ENCODE results near the gene TMEM175. TPM values are rescaled to one million over a fixed set of nuclear protein-coding genes. Genes with fewer than 3 reads are reported as not detected.
A peak's percentile ranks its signal among the peaks of the same experiment; 100 is the strongest.
"Not testable (repeated sequence)": the region's sequence is repeated elsewhere in the genome, so short reads cannot be mapped to it uniquely, and the experiment has no call there.

Gene TMEM175
- total and polyA plus RNA-seq, 4 donors: 17.4 to 81.3 (median 30.6) TPM

DNA sequence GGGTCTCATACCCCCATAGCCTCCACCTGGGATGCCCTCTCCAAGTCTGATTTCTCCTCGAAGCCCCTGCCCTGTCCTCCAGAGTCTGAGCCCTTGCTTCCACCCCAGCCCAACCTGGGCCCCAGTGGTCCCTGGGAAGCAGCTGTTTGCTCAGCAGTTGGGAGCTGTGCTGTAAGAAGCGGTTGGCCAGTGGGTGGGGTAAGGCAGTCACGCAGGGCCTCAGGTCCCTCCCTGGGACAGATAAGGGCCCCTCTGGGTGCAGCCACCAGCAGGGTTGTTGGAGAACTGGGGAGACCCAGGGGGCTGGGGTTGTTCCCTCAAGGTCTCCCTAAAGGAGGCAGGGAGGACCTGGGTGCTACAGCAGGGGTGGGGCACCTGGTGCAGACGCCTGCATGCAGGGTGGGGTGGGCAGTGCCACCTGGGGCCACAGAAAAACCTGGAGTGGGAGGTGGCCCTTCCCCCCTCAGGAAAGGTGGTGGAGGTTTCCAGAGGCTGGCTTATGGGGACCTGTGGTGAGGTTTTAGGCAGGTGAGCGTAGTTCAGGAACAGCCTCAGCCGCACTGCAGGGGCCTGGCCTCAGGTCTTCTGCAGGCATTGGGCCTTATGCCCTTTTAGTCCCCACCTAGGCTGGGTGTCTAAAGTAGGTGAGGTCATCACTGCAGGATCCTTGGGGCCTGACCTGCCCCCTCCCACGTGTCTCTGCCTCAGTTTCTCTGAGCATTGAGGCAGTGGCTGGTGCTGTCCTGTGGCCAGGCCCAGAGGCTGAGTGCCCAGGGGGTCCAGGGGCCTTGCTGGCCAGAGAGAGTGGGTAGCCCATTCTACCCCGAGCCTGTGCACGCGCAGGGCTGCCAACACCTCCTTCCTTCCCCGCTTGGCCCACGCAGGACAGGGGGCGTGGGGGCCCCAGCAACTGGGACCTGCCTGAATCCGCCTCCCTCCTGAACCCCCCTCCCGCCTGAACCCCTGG is 64.1 kb downstream of the TMEM175 start:
- ATAC-seq (ENCODE audit: low FRiP score) (no peak), DNase-seq (no peak)
- Histone ChIP-seq H3K4me1 (ENCODE audit: control insufficient read depth in 1 of 2, insufficient read depth in 2 of 2, low read length in 2 of 2) (no peaks in the 10 kb centered on the region), H3K27ac (ENCODE audit: low read depth in 1 of 2, low read length in 2 of 2) (no peak overlapping the region), H3K27me3 (ENCODE audit: control insufficient read depth in 1 of 2, insufficient read depth in 2 of 2, low read length in 1 of 2) (no peaks in the 10 kb centered on the region), H3K9me3 (ENCODE audit: control insufficient read depth, low read length) (no peaks in the 10 kb centered on the region), H3K4me3 (ENCODE audit: low read length in 2 of 2) (no peak overlapping the region), H3K36me3 (ENCODE audit: control insufficient read depth in 1 of 2, insufficient read depth in 2 of 2, low read length in 1 of 2) (no peaks in the 10 kb centered on the region)
- intact Hi-C loops (cut with DNase I): no loop called here
- WGBS, 2 donors: 74 to 77% methylated on average over 14 to 15 of the region's 15 CpGs

DNA sequence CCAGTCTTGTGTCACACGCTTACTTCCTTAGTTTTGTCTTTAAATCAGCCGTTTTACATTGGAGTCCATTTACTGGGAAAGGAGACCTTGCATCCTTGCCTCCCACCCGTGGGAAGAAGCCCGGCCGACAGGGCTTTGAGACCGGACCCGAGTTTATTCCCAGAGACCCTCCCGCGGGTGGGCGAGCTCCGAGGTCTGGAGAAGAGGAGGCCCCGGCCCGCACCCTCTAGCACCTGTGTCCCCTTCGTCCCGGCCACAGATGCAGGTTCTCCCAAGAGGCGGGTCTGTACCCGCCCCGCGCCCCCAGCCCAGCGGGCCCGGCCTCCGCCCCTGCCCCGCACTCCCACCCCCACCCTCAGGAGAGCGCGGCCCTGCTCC is 64.7 kb downstream of the TMEM175 start:
- Histone ChIP-seq H3K27ac (ENCODE audit: low read depth in 1 of 2, low read length in 2 of 2) (no peak overlapping the region), H3K4me3 (ENCODE audit: low read length in 2 of 2) (peak overlapping the region in 1 of 2 donors; percentile 5), H3K27me3 (ENCODE audit: control insufficient read depth in 1 of 2, insufficient read depth in 2 of 2, low read length in 1 of 2) (no peaks in the 10 kb centered on the region), H3K9me3 (ENCODE audit: control insufficient read depth, low read length) (no peaks in the 10 kb centered on the region), H3K36me3 (ENCODE audit: control insufficient read depth in 1 of 2, insufficient read depth in 2 of 2, low read length in 1 of 2) (no peaks in the 10 kb centered on the region), H3K4me1 (ENCODE audit: control insufficient read depth in 1 of 2, insufficient read depth in 2 of 2, low read length in 2 of 2) (no peaks in the 10 kb centered on the region)
- no peak for DNase-seq
- ATAC-seq (ENCODE audit: low FRiP score): no peak
- intact Hi-C loops (cut with DNase I): no loop called here
- WGBS, 2 donors: 4 to 5% methylated on average over 23 to 25 of the region's 25 CpGs

DNA sequence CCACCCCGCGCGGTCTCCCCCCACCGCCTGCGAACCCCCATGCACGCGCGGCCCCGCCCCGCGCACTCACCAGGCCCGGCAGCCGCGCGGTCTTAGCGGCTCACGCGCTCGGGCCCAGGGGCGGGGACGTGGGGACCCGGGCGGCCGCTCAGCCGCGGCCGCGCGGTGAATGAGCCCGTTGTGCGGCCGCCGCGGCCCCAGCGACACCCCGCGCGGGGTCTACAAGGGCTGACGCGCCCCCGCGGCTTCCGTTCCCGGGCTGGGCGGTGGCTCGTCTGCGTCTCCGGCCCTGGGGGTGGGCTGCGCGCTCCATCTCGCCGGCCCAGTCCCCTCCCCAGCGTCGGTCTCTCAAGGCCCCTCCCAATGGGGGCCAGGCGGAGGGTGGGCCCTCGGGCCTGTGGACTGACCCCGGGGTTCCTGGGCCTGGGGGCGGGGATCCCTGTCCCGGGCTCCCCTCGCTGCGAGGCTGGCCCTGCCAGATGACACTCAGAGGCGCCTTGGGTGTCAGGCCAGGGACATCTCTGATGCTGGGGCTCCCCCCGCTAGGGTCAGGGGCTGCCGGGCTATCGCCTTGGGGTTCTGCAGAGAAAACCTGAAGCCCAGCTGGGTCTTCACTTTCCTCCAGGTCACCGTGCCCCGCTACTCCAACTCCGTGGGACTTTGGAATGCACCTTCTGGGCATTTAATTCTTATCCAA is 65.3 kb downstream of the TMEM175 start:
- DNase-seq (no peak), ATAC-seq (ENCODE audit: low FRiP score) (no peak)
- Histone ChIP-seq H3K4me1 (ENCODE audit: control insufficient read depth in 1 of 2, insufficient read depth in 2 of 2, low read length in 2 of 2) (no peaks in the 10 kb centered on the region), H3K27ac (ENCODE audit: low read depth in 1 of 2, low read length in 2 of 2) (no peak overlapping the region), H3K4me3 (ENCODE audit: low read length in 2 of 2) (peak overlapping the region in 1 of 2 donors; percentile 5), H3K27me3 (ENCODE audit: control insufficient read depth in 1 of 2, insufficient read depth in 2 of 2, low read length in 1 of 2) (no peaks in the 10 kb centered on the region), H3K9me3 (ENCODE audit: control insufficient read depth, low read length) (no peaks in the 10 kb centered on the region), H3K36me3 (ENCODE audit: control insufficient read depth in 1 of 2, insufficient read depth in 2 of 2, low read length in 1 of 2) (no peaks in the 10 kb centered on the region)
- intact Hi-C loops (cut with DNase I): no loop called here
- 2% methylated on average over 62 to 68 of the region's 68 CpGs for WGBS, 2 donors

DNA sequence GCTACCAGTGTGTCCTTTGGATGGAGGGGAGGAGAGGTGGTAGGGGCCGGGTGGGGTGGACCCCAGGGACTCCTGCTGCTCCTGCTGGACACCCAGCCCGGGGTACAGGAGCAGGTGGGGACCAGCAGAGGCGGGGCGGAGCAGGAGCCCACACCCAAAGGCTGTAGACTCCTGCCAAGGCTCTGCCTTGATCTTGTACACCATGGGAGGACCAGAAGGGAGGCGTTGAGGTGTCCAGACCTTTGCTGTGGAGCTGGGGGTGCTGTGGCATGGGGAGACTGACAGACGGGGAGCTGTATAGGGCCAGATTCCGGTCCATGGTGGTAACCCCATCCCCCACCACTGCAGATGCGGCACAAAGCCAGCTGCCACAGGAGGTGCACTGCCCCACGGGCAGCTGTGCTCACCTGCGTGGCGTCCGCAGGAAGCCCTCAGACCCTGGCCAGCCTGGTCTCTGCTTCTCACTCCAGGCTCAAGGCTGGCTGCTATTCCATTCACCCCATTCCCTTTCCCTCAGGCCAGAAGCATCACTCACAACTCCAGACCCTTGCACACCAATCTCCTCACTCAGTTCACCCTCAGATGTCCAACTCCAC is 65.9 kb downstream of the TMEM175 start:
- no peaks in the 10 kb centered on the region for H3K27me3 ChIP-seq (ENCODE audit: control insufficient read depth in 1 of 2, insufficient read depth in 2 of 2, low read length in 1 of 2)
- H3K9me3 ChIP-seq (ENCODE audit: control insufficient read depth, low read length): no peaks in the 10 kb centered on the region
- H3K27ac ChIP-seq (ENCODE audit: low read depth in 1 of 2, low read length in 2 of 2): no peak overlapping the region
- intact Hi-C loops (cut with DNase I): no loop called here
- H3K36me3 ChIP-seq (ENCODE audit: control insufficient read depth in 1 of 2, insufficient read depth in 2 of 2, low read length in 1 of 2): no peaks in the 10 kb centered on the region
- no peak for ATAC-seq (ENCODE audit: low FRiP score)
- no peak overlapping the region for H3K4me3 ChIP-seq (ENCODE audit: low read length in 2 of 2)
- 41 to 49% methylated on average over 12 of the region's 12 CpGs for WGBS, 2 donors
- no peaks in the 10 kb centered on the region for H3K4me1 ChIP-seq (ENCODE audit: control insufficient read depth in 1 of 2, insufficient read depth in 2 of 2, low read length in 2 of 2)
- DNase-seq: no peak

DNA sequence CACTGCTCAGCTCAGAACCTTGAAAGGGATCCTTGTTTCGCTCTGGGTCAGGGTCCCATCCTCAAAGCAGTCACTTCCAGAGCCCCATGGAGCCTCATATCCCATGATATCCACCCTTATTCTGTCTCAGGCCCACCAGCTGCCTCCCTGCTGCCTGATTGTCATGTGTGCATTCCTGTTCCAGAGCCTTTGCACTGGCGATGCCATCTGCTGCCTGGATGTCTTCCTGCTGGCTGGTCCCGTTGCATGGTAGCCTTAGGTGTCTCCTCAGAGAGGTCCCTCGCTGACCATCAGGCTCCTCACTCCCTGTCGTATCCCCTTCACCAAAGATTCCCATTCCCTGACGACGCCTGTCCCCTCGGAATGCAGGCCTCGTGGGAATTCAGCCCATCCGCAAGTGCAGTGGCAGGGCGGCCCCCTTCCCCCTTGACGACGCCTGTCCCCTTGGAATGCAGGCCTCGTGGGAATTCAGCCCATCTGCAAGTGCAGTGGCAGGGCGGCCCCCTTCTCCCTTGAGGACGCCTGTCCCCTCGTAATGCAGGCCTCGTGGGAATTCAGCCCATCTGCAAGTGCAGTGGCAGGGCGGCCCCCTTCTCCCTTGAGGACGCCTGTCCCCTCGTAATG is 67.1 kb downstream of the TMEM175 start:
- H3K27me3 ChIP-seq (ENCODE audit: control insufficient read depth in 1 of 2, insufficient read depth in 2 of 2, low read length in 1 of 2); H3K36me3 ChIP-seq (ENCODE audit: control insufficient read depth in 1 of 2, insufficient read depth in 2 of 2, low read length in 1 of 2); H3K4me1 ChIP-seq (ENCODE audit: control insufficient read depth in 1 of 2, insufficient read depth in 2 of 2, low read length in 2 of 2); H3K9me3 ChIP-seq (ENCODE audit: control insufficient read depth, low read length); H3K4me3 ChIP-seq (ENCODE audit: low read length in 2 of 2); intact Hi-C loops (cut with DNase I); H3K27ac ChIP-seq (ENCODE audit: low read depth in 1 of 2, low read length in 2 of 2); ATAC-seq (ENCODE audit: low FRiP score); DNase-seq: not testable (repeated sequence)
- WGBS, 2 donors: 26 to 32% methylated on average over 14 to 18 of the region's 21 CpGs

DNA sequence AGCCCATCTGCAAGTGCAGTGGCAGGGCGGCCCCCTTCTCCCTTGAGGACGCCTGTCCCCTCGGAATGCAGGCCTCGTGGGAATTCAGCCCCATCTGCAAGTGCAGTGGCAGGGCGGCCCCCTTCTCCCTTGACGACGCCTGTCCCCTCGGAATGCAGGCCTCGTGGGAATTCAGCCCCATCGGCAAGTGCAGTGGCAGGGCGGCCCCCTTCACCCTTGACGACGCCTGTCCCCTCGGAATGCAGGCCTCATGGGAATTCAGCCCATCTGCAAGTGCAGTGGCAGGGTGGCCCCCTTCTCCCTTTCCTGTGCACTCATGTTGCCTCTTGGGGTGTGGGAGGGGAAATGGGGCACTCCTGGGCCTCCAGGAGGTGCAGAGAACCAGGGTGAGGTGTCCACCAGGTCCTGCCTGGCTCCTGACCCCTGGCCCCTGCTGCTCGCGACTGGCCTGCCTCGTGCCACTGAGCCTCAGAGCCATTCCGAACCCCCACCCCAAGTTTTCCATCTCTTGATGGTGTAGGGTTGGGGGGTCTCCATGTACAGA is 67.7 kb downstream of the TMEM175 start:
- Histone ChIP-seq H3K36me3 (ENCODE audit: control insufficient read depth in 1 of 2, insufficient read depth in 2 of 2, low read length in 1 of 2) (no peaks in the 10 kb centered on the region), H3K27me3 (ENCODE audit: control insufficient read depth in 1 of 2, insufficient read depth in 2 of 2, low read length in 1 of 2) (no peaks in the 10 kb centered on the region), H3K4me3 (ENCODE audit: low read length in 2 of 2) (no peak overlapping the region), H3K27ac (ENCODE audit: low read depth in 1 of 2, low read length in 2 of 2) (no peak overlapping the region), H3K9me3 (ENCODE audit: control insufficient read depth, low read length) (no peaks in the 10 kb centered on the region), H3K4me1 (ENCODE audit: control insufficient read depth in 1 of 2, insufficient read depth in 2 of 2, low read length in 2 of 2) (no peaks in the 10 kb centered on the region)
- intact Hi-C loops (cut with DNase I): no loop called here
- WGBS, 2 donors: 42 to 47% methylated on average over 18 of the region's 18 CpGs
- DNase-seq: no peak
- no peak for ATAC-seq (ENCODE audit: low FRiP score)

DNA sequence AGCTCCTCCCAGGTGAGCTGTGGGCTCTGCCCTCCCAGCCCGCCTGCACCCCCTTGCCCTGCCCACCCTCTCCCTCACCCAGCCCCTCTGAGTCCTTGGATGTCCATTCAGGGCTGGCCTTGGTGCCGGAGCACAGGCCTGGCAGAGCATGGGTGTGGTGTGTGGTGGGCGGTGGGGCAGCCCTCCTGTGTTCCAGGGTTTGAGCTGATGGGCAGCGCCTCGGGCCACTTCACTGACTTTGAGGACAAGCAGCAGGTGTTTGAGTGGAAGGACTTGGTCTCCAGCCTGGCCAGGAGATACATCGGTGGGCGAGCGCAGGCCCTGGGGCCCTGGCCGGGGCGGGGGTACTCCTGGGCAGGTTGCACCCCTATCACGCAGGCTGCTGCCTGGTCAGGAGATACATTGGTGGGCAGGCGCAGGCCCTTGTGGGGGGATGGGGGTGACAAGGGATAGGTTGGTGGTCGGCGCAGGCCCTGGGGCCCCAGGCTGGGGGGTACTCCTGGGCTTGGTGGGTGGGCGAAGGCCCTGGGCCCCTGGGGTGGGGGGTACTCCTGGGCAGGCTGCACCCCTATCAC is 68.5 kb downstream of the TMEM175 start:
- 85% methylated on average over 13 to 15 of the region's 15 CpGs for WGBS, 2 donors
- Histone ChIP-seq H3K36me3 (ENCODE audit: control insufficient read depth in 1 of 2, insufficient read depth in 2 of 2, low read length in 1 of 2) (no peaks in the 10 kb centered on the region), H3K4me1 (ENCODE audit: control insufficient read depth in 1 of 2, insufficient read depth in 2 of 2, low read length in 2 of 2) (no peaks in the 10 kb centered on the region), H3K27ac (ENCODE audit: low read depth in 1 of 2, low read length in 2 of 2) (no peak overlapping the region), H3K4me3 (ENCODE audit: low read length in 2 of 2) (no peak overlapping the region), H3K27me3 (ENCODE audit: control insufficient read depth in 1 of 2, insufficient read depth in 2 of 2, low read length in 1 of 2) (no peaks in the 10 kb centered on the region), H3K9me3 (ENCODE audit: control insufficient read depth, low read length) (no peaks in the 10 kb centered on the region)
- intact Hi-C loops (cut with DNase I): no loop called here
- DNase-seq: no peak
- no peak for ATAC-seq (ENCODE audit: low FRiP score)

DNA sequence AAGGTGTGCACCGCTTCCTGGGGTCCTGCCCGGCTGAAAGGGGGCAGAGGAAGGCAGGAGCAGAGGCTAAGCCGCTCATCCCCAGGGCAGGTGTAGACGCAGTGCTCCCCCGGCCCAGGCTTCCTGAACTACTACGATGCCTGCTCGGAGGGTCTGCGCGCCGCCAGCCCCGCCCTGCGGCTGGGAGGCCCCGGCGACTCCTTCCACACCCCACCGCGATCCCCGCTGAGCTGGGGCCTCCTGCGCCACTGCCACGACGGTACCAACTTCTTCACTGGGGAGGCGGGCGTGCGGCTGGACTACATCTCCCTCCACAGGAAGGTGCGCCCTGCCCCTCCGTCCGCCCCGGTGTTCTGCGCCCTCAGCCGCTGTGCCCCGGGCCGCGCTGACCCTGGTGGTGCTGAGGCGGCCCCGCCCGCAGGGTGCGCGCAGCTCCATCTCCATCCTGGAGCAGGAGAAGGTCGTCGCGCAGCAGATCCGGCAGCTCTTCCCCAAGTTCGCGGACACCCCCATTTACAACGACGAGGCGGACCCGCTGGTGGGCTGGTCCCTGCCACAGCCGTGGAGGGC is 69.4 kb downstream of the TMEM175 start:
- H3K27ac ChIP-seq (ENCODE audit: low read depth in 1 of 2, low read length in 2 of 2): no peak overlapping the region
- WGBS, 2 donors: 14 to 20% methylated on average over 48 of the region's 48 CpGs
- H3K4me1 ChIP-seq (ENCODE audit: control insufficient read depth in 1 of 2, insufficient read depth in 2 of 2, low read length in 2 of 2): no peaks in the 10 kb centered on the region
- H3K27me3 ChIP-seq (ENCODE audit: control insufficient read depth in 1 of 2, insufficient read depth in 2 of 2, low read length in 1 of 2): no peaks in the 10 kb centered on the region
- DNase-seq (no peak), ATAC-seq (ENCODE audit: low FRiP score) (no peak)
- no peaks in the 10 kb centered on the region for H3K36me3 ChIP-seq (ENCODE audit: control insufficient read depth in 1 of 2, insufficient read depth in 2 of 2, low read length in 1 of 2)
- H3K9me3 ChIP-seq (ENCODE audit: control insufficient read depth, low read length): no peaks in the 10 kb centered on the region
- no peak overlapping the region for H3K4me3 ChIP-seq (ENCODE audit: low read length in 2 of 2)
- intact Hi-C loops (cut with DNase I): no loop called here
